SKM-1 treated with dmso at 0.1 percent for 144 hours (cell line): ENCODE data around the gene TRHDE.

Experiments used
- DNase-seq: peaks from one replicate; lab custom pipeline; 2025; ENCODE audit not compliant: unreplicated experiment; lab: John Stamatoyannopoulos, UW

TRHDE gene, protein sequence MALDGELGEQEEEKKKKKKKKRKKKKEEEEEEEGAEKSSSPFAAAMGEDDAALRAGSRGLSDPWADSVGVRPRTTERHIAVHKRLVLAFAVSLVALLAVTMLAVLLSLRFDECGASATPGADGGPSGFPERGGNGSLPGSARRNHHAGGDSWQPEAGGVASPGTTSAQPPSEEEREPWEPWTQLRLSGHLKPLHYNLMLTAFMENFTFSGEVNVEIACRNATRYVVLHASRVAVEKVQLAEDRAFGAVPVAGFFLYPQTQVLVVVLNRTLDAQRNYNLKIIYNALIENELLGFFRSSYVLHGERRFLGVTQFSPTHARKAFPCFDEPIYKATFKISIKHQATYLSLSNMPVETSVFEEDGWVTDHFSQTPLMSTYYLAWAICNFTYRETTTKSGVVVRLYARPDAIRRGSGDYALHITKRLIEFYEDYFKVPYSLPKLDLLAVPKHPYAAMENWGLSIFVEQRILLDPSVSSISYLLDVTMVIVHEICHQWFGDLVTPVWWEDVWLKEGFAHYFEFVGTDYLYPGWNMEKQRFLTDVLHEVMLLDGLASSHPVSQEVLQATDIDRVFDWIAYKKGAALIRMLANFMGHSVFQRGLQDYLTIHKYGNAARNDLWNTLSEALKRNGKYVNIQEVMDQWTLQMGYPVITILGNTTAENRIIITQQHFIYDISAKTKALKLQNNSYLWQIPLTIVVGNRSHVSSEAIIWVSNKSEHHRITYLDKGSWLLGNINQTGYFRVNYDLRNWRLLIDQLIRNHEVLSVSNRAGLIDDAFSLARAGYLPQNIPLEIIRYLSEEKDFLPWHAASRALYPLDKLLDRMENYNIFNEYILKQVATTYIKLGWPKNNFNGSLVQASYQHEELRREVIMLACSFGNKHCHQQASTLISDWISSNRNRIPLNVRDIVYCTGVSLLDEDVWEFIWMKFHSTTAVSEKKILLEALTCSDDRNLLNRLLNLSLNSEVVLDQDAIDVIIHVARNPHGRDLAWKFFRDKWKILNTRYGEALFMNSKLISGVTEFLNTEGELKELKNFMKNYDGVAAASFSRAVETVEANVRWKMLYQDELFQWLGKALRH

GRCh38 chr12:72272091-72272661 is at the start of gene TRHDE:
TRHDE (plus strand) TSS chr12:72272370; CDS start chr12:72272644, 274 bp downstream.
- no peak for DNase-seq

GRCh38 chr12:72226510-72226909 is 45.7 kb upstream of the TRHDE start:
- DNase-seq = no peak

- no peak for DNase-seq
Observed at GRCh38 chr12:72228424-72228823, 43.7 kb upstream of the TRHDE start.

- no peak for DNase-seq
Observed at GRCh38 chr12:72230589-72230988, 41.6 kb upstream of the TRHDE start.

- no peak for DNase-seq
Observed at GRCh38 chr12:72234886-72235285, 37.3 kb upstream of the TRHDE start.

DNA sequence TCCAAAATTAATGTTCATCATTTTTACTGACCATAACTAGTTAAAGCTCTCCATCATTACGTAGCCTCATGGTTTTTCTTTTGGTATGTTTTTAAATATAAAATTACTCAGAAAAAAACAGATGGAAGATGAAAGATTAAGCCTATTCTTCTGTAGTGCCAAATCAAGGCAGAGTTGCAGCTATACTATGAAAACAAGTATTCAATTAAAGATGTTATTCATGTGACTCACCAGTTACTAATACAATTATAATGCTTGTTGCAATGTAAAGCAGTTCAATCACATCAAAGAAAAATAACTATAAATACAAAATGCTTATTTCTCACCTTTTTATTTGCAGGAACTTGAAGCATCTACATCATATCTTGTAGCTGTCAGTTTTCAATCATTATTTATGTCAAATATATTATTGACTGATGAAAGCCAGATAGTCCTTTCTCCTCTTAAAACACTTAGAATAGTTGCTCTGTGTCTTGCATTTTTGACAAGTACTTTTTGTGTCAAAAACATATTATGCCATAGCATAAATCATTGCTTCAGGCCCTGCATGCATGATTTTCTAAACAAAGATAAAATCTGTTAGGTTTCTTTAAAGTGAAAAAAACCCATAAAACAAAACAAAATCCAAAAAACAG is 36.0 kb upstream of the TRHDE start:
- no peak for DNase-seq

DNA sequence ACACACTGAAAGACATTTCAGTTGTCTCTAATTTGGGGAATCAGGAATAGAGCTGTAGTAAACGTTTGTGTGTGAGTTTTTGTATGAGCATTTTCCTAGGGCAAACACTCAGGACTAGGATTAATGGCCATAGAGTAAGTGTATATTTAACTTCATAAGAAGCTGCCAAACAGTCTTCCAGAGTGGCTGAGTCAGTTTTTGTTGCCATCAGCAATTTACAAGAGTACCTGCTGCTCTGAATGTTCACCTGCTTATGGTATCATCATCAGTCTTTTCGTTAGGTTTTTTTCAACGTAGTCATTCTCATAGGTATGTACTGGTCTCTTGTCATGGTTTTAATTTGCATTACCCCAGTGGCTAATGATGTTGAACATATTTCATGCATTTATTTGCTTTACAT is 30.6 kb upstream of the TRHDE start:
- no peak for DNase-seq

- DNase-seq = no peak
Observed at GRCh38 chr12:72242946-72243345, 29.2 kb upstream of the TRHDE start.

GRCh38 chr12:72246370-72246769 is 25.8 kb upstream of the TRHDE start:
- DNase-seq = no peak

- DNase-seq = no peak
Observed at GRCh38 chr12:72250346-72250745, 21.8 kb upstream of the TRHDE start.

DNA sequence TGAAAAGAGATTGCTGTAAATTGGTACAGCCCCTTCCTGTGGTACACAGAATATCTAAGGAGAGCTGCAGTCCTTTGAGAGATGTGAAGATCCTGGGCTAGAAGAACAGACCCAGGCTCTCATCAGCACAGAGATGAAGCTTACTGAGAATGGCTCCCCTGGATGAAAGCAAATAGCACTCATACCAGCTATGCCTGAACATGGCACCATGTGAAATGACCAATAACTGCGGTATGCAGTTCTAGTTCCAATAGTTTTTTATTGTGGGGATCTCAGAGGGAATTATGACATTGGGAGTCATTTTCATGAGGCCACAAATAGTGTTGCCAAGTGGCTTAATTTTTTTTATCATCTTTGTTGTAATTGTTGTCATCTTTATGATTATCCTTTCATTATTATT is 15.4 kb upstream of the TRHDE start:
- DNase-seq = no peak

- no peak for DNase-seq
Observed at GRCh38 chr12:72261885-72262284, 10.3 kb upstream of the TRHDE start.

DNA sequence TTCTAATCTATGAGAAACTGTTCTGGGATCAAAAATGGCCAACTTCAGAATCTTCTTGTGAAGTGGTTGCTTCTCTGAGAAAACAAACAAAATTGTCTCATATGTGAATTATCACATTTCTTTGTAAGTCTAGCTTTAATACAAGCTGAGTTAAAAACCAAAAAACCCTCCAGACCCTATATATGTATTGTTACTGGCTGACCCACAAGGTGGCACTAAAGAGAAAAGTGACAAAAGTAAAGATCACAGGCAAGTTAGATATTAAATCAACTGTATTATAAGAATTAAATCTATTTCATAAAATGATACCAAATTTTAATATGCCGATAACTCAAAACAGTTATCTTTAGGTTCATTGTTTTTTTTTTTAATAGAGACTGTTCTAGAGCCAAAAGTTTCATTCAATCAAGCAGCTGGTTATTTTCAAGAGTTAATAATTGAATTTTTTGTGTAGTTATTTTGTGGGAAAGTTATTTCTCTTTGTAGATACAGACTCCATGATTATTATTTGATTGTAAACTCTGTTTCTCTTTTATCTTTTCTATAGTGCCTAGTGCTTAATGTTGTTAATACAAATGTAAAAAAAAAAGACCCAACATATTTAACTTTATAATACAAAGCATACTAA is 7.5 kb upstream of the TRHDE start:
- DNase-seq = peak; percentile 5

- DNase-seq = no peak
Observed at GRCh38 chr12:72267974-72268373, 4.2 kb upstream of the TRHDE start.

DNA sequence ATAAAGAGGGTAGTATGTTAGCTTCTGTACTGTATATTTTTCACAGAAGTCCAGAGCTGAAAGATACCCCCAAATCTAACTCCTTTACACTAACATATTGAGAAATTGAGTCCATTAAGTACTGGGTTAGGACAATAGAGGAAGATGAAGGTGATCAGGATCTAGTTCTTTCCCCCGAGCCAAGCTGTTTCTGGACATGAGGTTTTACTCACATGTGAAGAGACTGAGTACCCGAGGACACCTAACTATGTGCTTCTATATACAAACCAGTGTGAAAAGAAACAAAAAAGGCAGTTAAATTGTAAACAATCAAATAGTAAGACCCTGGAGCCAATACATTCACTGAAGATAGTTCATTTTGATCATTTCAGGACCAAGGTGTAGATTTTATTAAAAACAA is 3.8 kb upstream of the TRHDE start:
- no peak for DNase-seq

DNA sequence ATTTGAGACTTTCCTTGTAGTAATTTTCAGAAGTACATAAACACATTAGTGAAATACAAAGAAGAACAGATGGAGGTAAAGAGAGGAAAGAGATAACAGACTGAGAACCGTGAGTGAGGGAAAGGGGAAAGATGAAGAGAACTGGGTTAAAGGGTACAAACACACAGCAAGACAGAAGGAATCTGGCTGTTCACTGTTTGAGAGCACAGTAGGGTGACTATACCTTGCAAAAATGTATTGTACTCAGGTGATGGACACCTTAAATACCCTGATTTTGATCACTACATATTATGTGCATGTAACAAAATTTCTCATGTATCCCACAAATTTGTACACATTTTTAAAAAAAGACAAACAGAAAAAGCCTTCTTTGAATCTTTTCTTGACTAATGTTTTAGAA is 2.7 kb upstream of the TRHDE start:
- no peak for DNase-seq

- no peak for DNase-seq
Observed at GRCh38 chr12:72270246-72270645, 1.9 kb upstream of the TRHDE start.

DNA sequence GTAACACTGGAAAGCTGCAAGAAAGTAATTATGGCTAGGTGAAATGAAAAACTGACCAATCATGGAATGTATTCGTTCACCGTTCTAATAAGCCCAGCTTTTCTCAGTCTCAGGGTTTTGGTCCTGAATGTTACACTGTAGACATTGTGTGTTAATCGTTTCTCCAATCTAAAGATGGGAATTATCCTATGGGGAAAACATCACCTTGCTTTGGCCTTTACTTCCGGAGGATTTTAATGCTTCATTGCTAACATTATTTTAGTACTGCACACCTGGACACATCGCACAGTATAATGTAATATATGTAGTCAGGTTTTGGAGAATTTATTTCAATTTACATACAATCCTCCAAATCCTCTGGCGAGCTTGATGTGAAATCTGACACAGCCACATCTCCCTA is 1.2 kb upstream of the TRHDE start:
- no peak for DNase-seq

DNA sequence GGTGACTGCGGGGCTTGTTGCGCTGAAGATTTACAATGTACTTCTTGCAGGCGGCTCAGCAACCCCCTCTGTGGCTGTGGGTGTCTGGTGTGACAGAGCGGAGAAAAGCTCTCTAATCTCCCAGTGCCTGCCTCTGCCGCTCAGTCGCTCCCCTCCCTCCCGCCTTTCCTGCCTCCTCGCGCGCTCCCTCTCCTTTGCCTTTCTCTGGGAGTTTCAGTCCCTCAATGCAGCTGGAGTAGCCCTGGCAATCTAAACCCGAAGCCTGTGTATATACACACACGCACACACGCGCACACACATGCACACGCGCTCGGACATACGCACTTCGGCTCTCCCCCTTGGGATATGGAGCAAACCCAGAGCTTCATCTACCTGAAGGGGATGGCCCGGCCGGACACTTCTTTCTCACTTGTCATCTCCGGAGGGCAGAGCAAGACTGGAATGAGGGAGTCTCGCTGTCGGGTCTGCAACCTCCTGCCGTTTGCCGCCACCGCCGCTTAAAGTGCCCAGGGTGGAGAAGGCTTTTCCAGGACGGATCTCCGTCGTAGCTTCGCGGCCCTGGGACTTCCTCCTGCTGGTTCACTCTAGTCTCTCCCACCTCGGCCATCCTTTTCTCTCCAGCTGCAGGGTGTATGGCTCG is 599 bp upstream of the TRHDE start:
- DNase-seq = no peak
